Measurements from ENCODE around the gene MEIS1. TPM values are rescaled to one million over a fixed set of nuclear protein-coding genes. Genes with fewer than 3 reads are reported as not detected.

Gene MEIS1
- total RNA-seq, 1 donor from 2014 or later: 46.7 TPM

DNA sequence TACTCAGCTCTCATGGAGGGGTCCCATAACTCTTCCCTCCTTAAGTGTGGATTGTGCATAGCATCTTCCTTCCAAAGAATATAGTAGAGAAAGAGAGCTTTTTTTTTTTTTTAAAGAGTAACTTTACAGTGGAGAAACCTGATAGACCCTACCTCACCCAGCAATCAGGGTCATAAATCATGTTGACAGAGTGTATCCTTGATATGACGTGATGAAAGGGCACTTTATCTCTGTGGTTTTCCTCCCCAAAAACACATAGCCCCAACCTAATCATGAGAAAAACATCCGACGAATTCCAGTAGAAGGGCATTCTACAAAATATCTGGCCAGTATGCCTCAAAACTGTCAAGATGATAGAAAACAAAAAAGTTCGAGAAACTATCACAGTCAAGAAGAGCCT is 29.5 kb upstream of the MEIS1 start:
- no peak for DNase-seq (ENCODE audit: low spot score in 2 of 2)
- TF ChIP-seq, protein P1, sequence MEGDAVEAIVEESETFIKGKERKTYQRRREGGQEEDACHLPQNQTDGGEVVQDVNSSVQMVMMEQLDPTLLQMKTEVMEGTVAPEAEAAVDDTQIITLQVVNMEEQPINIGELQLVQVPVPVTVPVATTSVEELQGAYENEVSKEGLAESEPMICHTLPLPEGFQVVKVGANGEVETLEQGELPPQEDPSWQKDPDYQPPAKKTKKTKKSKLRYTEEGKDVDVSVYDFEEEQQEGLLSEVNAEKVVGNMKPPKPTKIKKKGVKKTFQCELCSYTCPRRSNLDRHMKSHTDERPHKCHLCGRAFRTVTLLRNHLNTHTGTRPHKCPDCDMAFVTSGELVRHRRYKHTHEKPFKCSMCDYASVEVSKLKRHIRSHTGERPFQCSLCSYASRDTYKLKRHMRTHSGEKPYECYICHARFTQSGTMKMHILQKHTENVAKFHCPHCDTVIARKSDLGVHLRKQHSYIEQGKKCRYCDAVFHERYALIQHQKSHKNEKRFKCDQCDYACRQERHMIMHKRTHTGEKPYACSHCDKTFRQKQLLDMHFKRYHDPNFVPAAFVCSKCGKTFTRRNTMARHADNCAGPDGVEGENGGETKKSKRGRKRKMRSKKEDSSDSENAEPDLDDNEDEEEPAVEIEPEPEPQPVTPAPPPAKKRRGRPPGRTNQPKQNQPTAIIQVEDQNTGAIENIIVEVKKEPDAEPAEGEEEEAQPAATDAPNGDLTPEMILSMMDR (IDR thresholded peaks at IDR 0.05): no peak
- intact Hi-C loops (cut with DNase I): no loop called here
- peaks cover 0 to 7% of the 10 kb centered on the region in 2 donors for H3K9me3 ChIP-seq
- H3K36me3 ChIP-seq: no peaks in the 10 kb centered on the region
- no peaks in the 10 kb centered on the region for H3K27me3 ChIP-seq
- H3K4me3 ChIP-seq: no peak overlapping the region
- H3K27ac ChIP-seq: no peak overlapping the region
- H3K4me1 ChIP-seq: no peaks in the 10 kb centered on the region

DNA sequence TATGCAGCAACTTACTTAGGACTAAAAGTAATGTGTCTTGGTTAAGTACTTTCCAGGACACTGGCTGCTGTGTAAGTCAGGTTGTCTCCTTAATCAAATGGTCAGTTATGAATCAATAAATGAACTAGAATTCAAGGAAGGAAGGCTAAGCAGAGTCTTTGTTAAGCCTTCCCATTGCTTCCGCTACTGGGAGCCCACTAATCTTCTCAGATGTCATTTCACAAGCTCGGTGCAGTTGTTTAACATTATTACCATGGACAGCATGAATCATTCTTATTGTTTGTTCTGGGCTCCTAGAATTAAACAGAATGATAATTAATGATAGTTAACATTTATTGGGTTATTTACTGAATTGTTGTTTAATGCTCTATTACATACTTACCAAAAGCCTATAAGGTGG is 26.0 kb upstream of the MEIS1 start:
- no peak overlapping the region for H3K27ac ChIP-seq
- no peak for DNase-seq (ENCODE audit: low spot score in 2 of 2)
- intact Hi-C loops (cut with DNase I): no loop called here
- H3K9me3 ChIP-seq: no peaks in the 10 kb centered on the region
- no peaks in the 10 kb centered on the region for H3K27me3 ChIP-seq
- H3K4me1 ChIP-seq: no peaks in the 10 kb centered on the region
- no peak overlapping the region for H3K4me3 ChIP-seq
- no peaks in the 10 kb centered on the region for H3K36me3 ChIP-seq
- TF ChIP-seq, protein P1 (IDR thresholded peaks at IDR 0.05): no peak

DNA sequence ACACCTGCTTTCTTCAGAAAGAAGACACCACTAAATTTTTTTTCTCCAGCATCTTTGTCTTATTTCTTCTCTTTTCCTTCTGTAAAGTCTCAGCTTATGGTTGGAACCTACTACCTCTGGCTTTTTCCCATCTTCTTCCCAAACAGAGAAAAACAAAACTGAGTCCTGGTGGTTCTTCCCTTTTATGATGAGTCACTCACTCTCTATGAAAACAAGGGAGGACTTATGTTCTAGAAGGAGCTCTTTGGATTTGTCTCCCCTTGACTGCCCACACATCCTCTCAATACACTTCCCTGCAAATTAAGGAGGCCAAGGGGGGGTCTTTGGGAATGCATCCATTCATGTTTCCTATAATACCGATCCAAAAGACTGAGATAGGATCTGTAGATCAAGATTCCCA is 22.1 kb upstream of the MEIS1 start:
- intact Hi-C loops (cut with DNase I): no loop called here
- H3K4me1 ChIP-seq: no peaks in the 10 kb centered on the region
- TF ChIP-seq, protein P1 (IDR thresholded peaks at IDR 0.05): no peak

DNA sequence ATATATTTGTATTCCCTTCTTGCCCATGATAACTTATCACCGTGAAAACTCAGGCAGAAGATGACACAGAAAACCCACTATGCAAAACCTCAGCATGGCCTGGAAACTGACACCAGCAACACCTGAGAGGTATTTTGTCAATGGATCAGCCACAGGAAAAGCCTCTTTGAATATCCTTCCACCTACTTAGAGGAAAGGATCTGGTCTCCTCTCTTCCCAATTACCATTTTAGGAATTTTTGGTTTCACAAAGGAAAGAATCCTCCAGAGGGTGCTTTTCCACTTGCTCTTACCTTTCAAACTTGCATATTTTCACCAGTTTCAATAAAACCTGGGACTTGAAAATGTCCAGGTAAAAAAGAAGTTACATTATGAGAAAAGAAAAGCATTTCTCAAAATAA is 20.0 kb upstream of the MEIS1 start:
- intact Hi-C loops (cut with DNase I): no loop called here

More for the DNA sequence above, 22.1 kb upstream of the MEIS1 start:
- Histone ChIP-seq H3K36me3 (no peaks in the 10 kb centered on the region), H3K4me3 (no peak overlapping the region), H3K27me3 (no peaks in the 10 kb centered on the region), H3K27ac (no peak overlapping the region), H3K9me3 (no peaks in the 10 kb centered on the region)
- DNase-seq (ENCODE audit: low spot score in 2 of 2): no peak

DNA sequence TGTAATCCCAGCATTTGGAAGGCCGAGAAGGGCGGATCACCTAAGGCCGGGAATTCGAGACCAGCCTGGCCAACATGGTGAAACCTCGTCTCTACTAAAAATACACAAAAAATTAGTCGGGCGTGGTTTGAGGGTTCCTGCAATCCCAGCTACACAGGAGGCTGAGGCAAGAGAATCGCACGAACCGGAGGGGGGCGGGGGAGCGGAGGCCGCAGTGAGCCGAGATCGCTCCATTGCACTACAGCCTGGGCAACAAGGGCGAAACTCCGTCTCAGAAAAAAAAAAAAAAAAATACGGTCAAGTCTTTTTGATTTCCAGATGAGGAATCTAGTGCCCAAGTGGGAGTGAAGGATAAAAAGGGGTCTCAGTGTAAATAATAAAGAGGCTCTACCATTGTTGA is 16.5 kb upstream of the MEIS1 start:
- Histone ChIP-seq H3K36me3 (no peaks in the 10 kb centered on the region), H3K4me1 (no peaks in the 10 kb centered on the region), H3K4me3 (no peak overlapping the region), H3K27ac (no peak overlapping the region), H3K27me3 (no peaks in the 10 kb centered on the region), H3K9me3 (no peaks in the 10 kb centered on the region)
- TF ChIP-seq, protein P1 (IDR thresholded peaks at IDR 0.05): no peak
- DNase-seq (ENCODE audit: low spot score in 2 of 2): no peak
- intact Hi-C loops (cut with DNase I): no loop called here

More for the DNA sequence above, 20.0 kb upstream of the MEIS1 start:
- H3K27me3 ChIP-seq: no peaks in the 10 kb centered on the region
- no peaks in the 10 kb centered on the region for H3K9me3 ChIP-seq
- H3K4me1 ChIP-seq: no peaks in the 10 kb centered on the region
- H3K36me3 ChIP-seq: no peaks in the 10 kb centered on the region
- H3K4me3 ChIP-seq: no peak overlapping the region
- H3K27ac ChIP-seq: no peak overlapping the region
- TF ChIP-seq, protein P1 (IDR thresholded peaks at IDR 0.05): no peak
- no peak for DNase-seq (ENCODE audit: low spot score in 2 of 2)

DNA sequence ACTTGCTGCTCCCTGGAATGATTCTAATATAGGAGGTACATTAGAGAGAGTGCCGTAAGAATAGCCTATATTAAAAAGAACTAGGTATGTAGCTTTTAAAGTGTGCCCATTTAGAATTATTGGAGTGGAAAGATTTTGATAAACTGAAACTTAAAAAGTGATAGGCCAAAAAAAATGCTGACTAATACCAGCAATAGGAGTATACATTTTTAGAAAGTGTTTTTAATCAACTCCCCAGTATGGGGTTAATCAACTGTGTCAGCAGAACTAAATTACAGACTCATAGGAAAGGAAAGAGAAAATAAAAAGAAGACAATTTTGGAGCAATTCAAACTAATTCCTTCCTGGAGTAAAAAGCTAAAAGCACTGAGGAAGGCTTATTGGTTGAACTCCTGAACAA is 13.3 kb upstream of the MEIS1 start:
- peaks cover 0 to 2% of the 10 kb centered on the region in 2 donors for H3K4me1 ChIP-seq
- no peaks in the 10 kb centered on the region for H3K9me3 ChIP-seq
- TF ChIP-seq, protein P1 (IDR thresholded peaks at IDR 0.05): no peak
- DNase-seq (ENCODE audit: low spot score in 2 of 2): no peak
- H3K4me3 ChIP-seq: no peak overlapping the region
- H3K27ac ChIP-seq: no peak overlapping the region
- no peaks in the 10 kb centered on the region for H3K36me3 ChIP-seq
- intact Hi-C loops (cut with DNase I): no loop called here
- no peaks in the 10 kb centered on the region for H3K27me3 ChIP-seq
